Mesothelial cell of epicardium (in vitro differentiated cells): ENCODE data around the gene ZNF804B. TPM values are rescaled to one million over a fixed set of nuclear protein-coding genes. Genes with fewer than 3 reads are reported as not detected.

Experiments used
- DNase-seq, 2 experiments: peaks; one replicate each; pipeline ENCODE4 v3.0.0; 2021; ENCODE audit warnings: low spot score in 2 of 2; ENCODE audit not compliant: unreplicated experiment in 2 of 2
- H3K27ac Mint-ChIP-seq: 2 replicates; pipeline ENCODE4 v1.8.0; 2021; ENCODE audit warnings: mixed read lengths
- H3K27me3 Mint-ChIP-seq: 2 replicates; pipeline ENCODE4 v1.8.0; 2021; ENCODE audit warnings: low read depth, mixed read lengths
- H3K36me3 Mint-ChIP-seq: 2 replicates; pipeline ENCODE4 v1.8.0; 2021; ENCODE audit warnings: mixed read lengths
- H3K4me1 Mint-ChIP-seq: 2 replicates; pipeline ENCODE4 v1.8.0; 2021; ENCODE audit warnings: mixed read lengths
- H3K4me3 Mint-ChIP-seq: 2 replicates; pipeline ENCODE4 v1.8.0; 2021; ENCODE audit warnings: mild to moderate bottlenecking, moderate library complexity, mixed read lengths
- H3K9me3 Mint-ChIP-seq: 2 replicates; pipeline ENCODE4 v1.8.0; 2021; ENCODE audit warnings: mixed read lengths
- total RNA-seq: library from RNA; stranded (reverse); gene quantifications from 3 replicates; pipeline ENCODE4 v1.2.1, GENCODE V29; 2021
- TF ChIP-seq, protein P1 (sequence below): fragments of 200-600 bp; sonication (generic); IDR thresholded peaks from one replicate; pipeline ENCODE4 v1.5.0; 2021; ENCODE audit warnings: antibody characterized with exemption; ENCODE audit not compliant: unreplicated experiment

The ZNF804B gene
- total RNA-seq, 1 donor from 2014 or later, result 0.47 TPM

DNA sequence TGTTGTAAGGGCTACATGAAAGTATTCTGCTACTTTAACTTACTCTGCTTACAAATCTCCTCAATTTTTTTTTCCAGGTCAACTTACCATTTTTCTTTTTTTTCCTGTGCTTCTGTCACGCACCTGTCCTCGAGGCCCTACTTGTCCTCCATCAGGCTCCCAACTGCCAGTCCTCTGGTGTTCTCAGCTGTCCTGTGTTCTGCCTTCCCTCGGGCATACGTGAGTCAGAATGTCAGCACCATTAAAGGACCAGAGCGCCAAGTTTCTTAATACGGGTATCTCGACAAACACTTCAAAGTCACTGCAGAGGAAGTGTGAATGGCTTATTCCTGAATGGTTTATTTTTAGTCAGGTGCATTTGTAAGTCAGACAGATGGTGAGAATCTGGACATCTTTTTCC is 36.1 kb downstream of the ZNF804B start, which contains the start of gene TEX47:
Gene TEX47 (minus strand): TSS at position 185 of the 400 bp plus-strand sequence. CDS start 795 bp downstream, outside the sequence.
- H3K27ac Mint-ChIP-seq, result no peak within 1 kb of the TSS
- no peaks in the 10 kb centered on the region for H3K36me3 Mint-ChIP-seq
- H3K4me3 Mint-ChIP-seq, result no peak within 1 kb of the TSS
- DNase-seq, result no peak
- H3K9me3 Mint-ChIP-seq, result no peaks in the 10 kb centered on the region
- peaks cover 15% of the 10 kb centered on the region for H3K27me3 Mint-ChIP-seq
- TF ChIP-seq, protein P1, sequence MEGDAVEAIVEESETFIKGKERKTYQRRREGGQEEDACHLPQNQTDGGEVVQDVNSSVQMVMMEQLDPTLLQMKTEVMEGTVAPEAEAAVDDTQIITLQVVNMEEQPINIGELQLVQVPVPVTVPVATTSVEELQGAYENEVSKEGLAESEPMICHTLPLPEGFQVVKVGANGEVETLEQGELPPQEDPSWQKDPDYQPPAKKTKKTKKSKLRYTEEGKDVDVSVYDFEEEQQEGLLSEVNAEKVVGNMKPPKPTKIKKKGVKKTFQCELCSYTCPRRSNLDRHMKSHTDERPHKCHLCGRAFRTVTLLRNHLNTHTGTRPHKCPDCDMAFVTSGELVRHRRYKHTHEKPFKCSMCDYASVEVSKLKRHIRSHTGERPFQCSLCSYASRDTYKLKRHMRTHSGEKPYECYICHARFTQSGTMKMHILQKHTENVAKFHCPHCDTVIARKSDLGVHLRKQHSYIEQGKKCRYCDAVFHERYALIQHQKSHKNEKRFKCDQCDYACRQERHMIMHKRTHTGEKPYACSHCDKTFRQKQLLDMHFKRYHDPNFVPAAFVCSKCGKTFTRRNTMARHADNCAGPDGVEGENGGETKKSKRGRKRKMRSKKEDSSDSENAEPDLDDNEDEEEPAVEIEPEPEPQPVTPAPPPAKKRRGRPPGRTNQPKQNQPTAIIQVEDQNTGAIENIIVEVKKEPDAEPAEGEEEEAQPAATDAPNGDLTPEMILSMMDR, result no peak
- H3K4me1 Mint-ChIP-seq, result no peaks in the 10 kb centered on the region

DNA sequence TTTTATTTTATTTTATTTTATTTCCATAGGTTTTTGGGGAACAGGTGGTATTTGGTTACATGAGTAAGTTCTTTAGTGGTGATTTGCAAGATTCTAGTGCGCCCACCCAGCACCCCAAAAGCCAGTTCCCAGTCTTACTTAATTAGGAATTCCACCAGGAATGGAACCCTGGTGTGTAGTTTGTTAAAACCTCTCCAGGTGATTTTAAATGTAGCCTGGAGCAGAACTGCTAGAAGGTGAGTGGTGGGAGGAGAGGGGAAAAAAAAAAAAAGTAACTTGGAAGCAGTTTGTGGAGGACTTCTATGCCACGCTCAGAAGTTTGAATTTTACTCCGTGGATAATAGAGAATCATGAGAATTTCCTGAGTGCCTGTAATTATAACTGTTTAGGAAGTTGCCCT is 41.5 kb downstream of the ZNF804B start:
- Mint-ChIP-seq H3K4me3 (no peak overlapping the region), H3K36me3 (no peaks in the 10 kb centered on the region), H3K27me3 (peaks cover 6% of the 10 kb centered on the region), H3K4me1 (no peaks in the 10 kb centered on the region), H3K27ac (no peak overlapping the region), H3K9me3 (no peaks in the 10 kb centered on the region)
- TF ChIP-seq, protein P1, result no peak
- DNase-seq, result no peak

DNA sequence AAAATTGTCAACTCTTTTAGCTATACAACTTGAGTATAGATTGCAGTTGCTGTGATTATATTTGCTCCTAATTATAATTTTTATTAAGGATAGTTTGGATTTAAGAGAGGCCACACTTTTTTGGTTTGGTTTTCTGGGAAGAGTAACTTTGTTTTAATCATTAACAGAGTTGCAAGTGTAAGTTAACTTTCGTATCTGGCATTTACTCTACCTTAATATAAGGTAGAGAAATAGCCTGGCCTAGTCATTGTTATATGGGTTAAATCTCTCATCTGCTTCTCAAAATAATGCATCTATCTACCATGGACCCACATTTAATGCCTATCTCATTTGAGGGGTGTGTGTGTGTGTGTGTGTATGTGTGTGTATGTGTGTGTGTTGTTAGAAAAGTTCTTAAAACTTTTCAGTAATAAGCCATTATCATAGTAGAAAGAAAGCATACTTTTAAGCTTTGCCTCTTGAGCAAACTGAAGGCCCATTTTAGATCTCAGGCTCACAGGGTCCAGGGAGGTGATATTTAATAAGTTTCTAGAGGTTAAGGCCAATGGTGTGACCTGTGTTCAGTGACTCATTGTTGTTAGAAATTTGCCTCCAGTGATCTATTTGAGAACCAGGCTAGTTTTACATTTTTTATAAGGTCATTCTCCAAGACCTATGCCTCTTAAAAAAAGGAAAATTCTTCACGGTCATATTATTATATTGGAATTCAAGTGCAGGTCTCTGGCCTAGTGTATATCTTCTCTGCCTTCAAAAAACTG is 47.0 kb downstream of the ZNF804B start:
- Mint-ChIP-seq H3K4me3 (no peak overlapping the region), H3K9me3 (no peaks in the 10 kb centered on the region), H3K27me3 (no peaks in the 10 kb centered on the region), H3K27ac (no peak overlapping the region), H3K36me3 (no peaks in the 10 kb centered on the region), H3K4me1 (no peaks in the 10 kb centered on the region)
- TF ChIP-seq, protein P1, result no peak
- DNase-seq, result no peak

DNA sequence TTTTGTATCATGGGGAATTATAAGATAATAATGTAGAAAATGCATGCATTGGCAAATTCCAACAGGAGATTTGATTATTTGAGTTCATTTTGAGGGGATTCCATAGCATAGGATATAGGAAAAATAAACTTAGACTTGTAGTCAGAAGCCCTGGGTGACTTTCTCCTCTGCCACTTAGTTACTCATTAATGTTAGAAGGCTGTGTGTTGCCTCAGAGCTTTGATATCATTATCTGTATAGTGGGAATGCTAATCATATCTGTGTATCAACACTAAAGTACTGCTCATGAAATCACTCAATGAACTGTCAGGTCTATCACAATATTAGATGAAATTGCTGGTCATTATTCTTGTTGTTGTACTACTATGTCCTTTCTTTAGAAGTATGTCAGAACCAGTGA is 59.1 kb downstream of the ZNF804B start:
- Mint-ChIP-seq H3K4me1 (no peaks in the 10 kb centered on the region), H3K36me3 (no peaks in the 10 kb centered on the region), H3K27me3 (peaks cover 6% of the 10 kb centered on the region), H3K27ac (no peak overlapping the region), H3K4me3 (no peak overlapping the region), H3K9me3 (no peaks in the 10 kb centered on the region)
- TF ChIP-seq, protein P1, result no peak
- no peak for DNase-seq

DNA sequence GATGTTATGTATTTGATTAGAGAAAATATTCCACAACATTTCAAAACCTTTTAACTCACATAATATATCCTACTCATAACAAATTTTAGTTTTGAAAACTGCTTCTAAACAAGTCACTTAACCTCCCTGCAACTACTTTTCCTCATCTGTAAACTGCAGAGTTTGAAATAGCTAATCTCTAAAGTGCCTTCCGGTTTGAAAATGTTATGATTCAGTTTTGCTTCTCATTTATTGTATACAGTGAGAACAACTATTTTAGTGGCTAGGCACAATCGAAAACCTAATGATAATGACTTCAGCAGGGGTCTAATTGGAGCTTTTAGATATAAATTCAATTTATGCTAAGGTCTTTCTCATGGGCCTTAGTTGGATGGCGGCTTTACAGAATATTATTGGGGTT is 66.7 kb downstream of the ZNF804B start:
- H3K27me3 Mint-ChIP-seq, result peaks cover 3% of the 10 kb centered on the region
- H3K9me3 Mint-ChIP-seq, result no peaks in the 10 kb centered on the region
- no peak overlapping the region for H3K27ac Mint-ChIP-seq
- no peak for DNase-seq
- no peaks in the 10 kb centered on the region for H3K4me1 Mint-ChIP-seq
- H3K36me3 Mint-ChIP-seq, result no peaks in the 10 kb centered on the region
- no peak overlapping the region for H3K4me3 Mint-ChIP-seq
- TF ChIP-seq, protein P1, result no peak
